Caco-2 (cell line): ENCODE results near the gene PHLPP1. TPM values are rescaled to one million over a fixed set of nuclear protein-coding genes. Genes with fewer than 3 reads are reported as not detected.

Source experiments
- BruUV-seq: library from RNA; stranded (reverse); fragments of 400-500 nt; replicated peaks from 2 replicates; lab custom pipeline; 2021; lab: Mats Ljungman, UMichigan
- CTCF ChIA-PET: fragments of 300-600 bp; sonication (Branson Sonifier 250); formaldehyde crosslinking; loops from one replicate; lab custom pipeline; 2022; ENCODE audit warnings: antibody characterized with exemption; lab: Charles Lee
- POLR2A ChIA-PET: fragments of 300-600 bp; sonication (Branson Sonifier 250); formaldehyde crosslinking; loops from one replicate; lab custom pipeline; 2022; ENCODE audit warnings: antibody characterized with exemption; lab: Charles Lee
- DNase-seq, 2 experiments: peaks; one replicate each; pipeline versions ENCODE4 v3.0.0 to v3.0.0-alpha.2; 2020 to 2022
- H3K27me3 ChIP-seq: replicated peaks from 2 replicates; pipeline ENCODE4 v1.6.0; 2011; ENCODE audit warnings: low read length; ENCODE audit not compliant: control insufficient read depth, insufficient read depth
- H3K36me3 ChIP-seq: 2 replicates; pipeline ENCODE4 v1.5.1; 2011; ENCODE audit warnings: low read length; ENCODE audit not compliant: control insufficient read depth, insufficient read depth
- H3K4me1 ChIP-seq: fragments of 250-450 bp; sonication (Bioruptor Pico); 2 replicates; pipeline ENCODE4 v1.5.1; 2020; ENCODE audit warnings: mild to moderate bottlenecking
- H3K4me3 ChIP-seq: 2 replicates; pipeline ENCODE4 v1.5.1; 2011; ENCODE audit warnings: low read depth, mild to moderate bottlenecking, control low read depth, low read length
- H3K9me3 ChIP-seq: fragments of 250-450 bp; sonication (Bioruptor Pico); 2 replicates; pipeline ENCODE4 v1.5.1; 2020; ENCODE audit warnings: mild to moderate bottlenecking, moderate library complexity
- H3K27ac Mint-ChIP-seq: one replicate; pipeline ENCODE4 v1.8.0; 2022; ENCODE audit warnings: mixed read lengths; ENCODE audit not compliant: unreplicated experiment
- H3K27me3 Mint-ChIP-seq: one replicate; pipeline ENCODE4 v1.8.0; 2022; ENCODE audit warnings: mixed read lengths; ENCODE audit not compliant: insufficient read depth, unreplicated experiment
- H3K36me3 Mint-ChIP-seq: one replicate; pipeline ENCODE4 v1.8.0; 2022; ENCODE audit warnings: mild to moderate bottlenecking, mixed read lengths; ENCODE audit not compliant: insufficient read depth, unreplicated experiment
- H3K4me1 Mint-ChIP-seq: one replicate; pipeline ENCODE4 v1.8.0; 2022; ENCODE audit warnings: low read depth, mixed read lengths; ENCODE audit not compliant: unreplicated experiment
- H3K4me3 Mint-ChIP-seq: one replicate; pipeline ENCODE4 v1.8.0; 2022; ENCODE audit warnings: mild to moderate bottlenecking, moderate library complexity, mixed read lengths; ENCODE audit not compliant: unreplicated experiment
- H3K9me3 Mint-ChIP-seq: one replicate; pipeline ENCODE4 v1.8.0; 2022; ENCODE audit warnings: mixed read lengths; ENCODE audit not compliant: unreplicated experiment
- CTCF ChIP-seq, 2 experiments: fragments of 200-600 bp in 1 of 2; IDR thresholded peaks; 1 replicate in 1 of 2; 2 replicates in 1 of 2; pipeline versions ENCODE4 v1.5.1 to v1.8.0; 2011 to 2022; ENCODE audit warnings: antibody characterized with exemption in 1 of 2, control low read depth in 1 of 2, inconsistent platforms in 1 of 2, low read depth in 1 of 2, low read length in 1 of 2, mild to moderate bottlenecking in 1 of 2, moderate library complexity in 1 of 2; ENCODE audit not compliant: insufficient read depth in 1 of 2, severe bottlenecking in 1 of 2, unreplicated experiment in 1 of 2
- intact Hi-C: fragments of 100-400 bp; cut with micrococcal nuclease; formaldehyde crosslinking; loops from one replicate; pipeline ENCODE4 v1.10.0; 2022; ENCODE audit not compliant: unreplicated experiment
- total RNA-seq: library from RNA; stranded (reverse); gene quantifications from 2 replicates; pipeline ENCODE4 v1.2.3, GENCODE V29; 2022

Gene PHLPP1
- total RNA-seq, 1 experiment from 2014 or later = 20.1 TPM

DNA sequence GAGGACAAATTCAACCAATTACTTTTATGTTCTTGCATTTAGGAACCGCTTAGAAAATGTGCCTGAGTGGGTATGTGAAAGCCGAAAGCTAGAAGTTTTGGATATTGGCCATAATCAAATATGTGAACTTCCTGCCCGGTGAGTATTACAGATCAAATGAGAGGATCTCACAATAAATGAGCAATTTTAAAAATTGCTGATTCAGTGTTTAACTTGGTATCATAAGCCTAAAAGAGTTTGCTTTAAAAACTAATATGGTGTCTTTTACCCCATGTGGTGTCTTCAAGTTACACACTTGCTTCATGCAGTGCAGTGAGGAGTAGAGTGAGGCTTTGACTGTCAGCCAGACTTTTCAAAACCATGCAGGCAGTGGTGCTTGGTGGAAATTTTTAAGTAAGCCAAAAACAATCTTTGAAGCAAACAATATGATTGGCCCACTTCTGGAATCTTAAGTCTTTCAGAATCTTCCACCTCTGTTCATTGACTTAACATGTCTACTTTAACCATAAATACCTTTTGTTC is 199.6 kb downstream of the PHLPP1 start:
- peaks cover 4% of the 10 kb centered on the region for H3K36me3 Mint-ChIP-seq
- H3K27ac Mint-ChIP-seq = no peak overlapping the region
- DNase-seq = no peak
- Histone ChIP-seq H3K4me3 (no peak overlapping the region), H3K9me3 (no peaks in the 10 kb centered on the region), H3K4me1 (no peaks in the 10 kb centered on the region), H3K27me3 (no peaks in the 10 kb centered on the region), H3K36me3 (no peaks in the 10 kb centered on the region)
- H3K27me3 Mint-ChIP-seq = no peaks in the 10 kb centered on the region
- H3K9me3 Mint-ChIP-seq = no peaks in the 10 kb centered on the region
- CTCF ChIA-PET = no interaction called here
- H3K4me3 Mint-ChIP-seq = no peak overlapping the region
- intact Hi-C loops = no loop called here
- TF ChIP-seq CTCF (IDR thresholded peaks at IDR 0.05; ENCODE audit: insufficient read depth in 1 of 2, low read depth in 1 of 2, low read length in 1 of 2, severe bottlenecking in 1 of 2, unreplicated experiment in 1 of 2) = no peak
- no peaks in the 10 kb centered on the region for H3K4me1 Mint-ChIP-seq
- POLR2A ChIA-PET = no interaction called here
- no TSS peak for BruUV-seq

- H3K27me3 Mint-ChIP-seq = no peaks in the 10 kb centered on the region
- TF ChIP-seq CTCF (IDR thresholded peaks at IDR 0.05; ENCODE audit: insufficient read depth in 1 of 2, low read depth in 1 of 2, low read length in 1 of 2, severe bottlenecking in 1 of 2, unreplicated experiment in 1 of 2) = no peak
- CTCF ChIA-PET = interaction anchor here (0.6 kb wide), 1 partner anchor 40 kb away, joined by 4 read pairs; no protein-coding TSS in a partner anchor
These were observed 203.0 kb downstream of the PHLPP1 start for GRCh38 chr18:62918361-62918760.

DNA sequence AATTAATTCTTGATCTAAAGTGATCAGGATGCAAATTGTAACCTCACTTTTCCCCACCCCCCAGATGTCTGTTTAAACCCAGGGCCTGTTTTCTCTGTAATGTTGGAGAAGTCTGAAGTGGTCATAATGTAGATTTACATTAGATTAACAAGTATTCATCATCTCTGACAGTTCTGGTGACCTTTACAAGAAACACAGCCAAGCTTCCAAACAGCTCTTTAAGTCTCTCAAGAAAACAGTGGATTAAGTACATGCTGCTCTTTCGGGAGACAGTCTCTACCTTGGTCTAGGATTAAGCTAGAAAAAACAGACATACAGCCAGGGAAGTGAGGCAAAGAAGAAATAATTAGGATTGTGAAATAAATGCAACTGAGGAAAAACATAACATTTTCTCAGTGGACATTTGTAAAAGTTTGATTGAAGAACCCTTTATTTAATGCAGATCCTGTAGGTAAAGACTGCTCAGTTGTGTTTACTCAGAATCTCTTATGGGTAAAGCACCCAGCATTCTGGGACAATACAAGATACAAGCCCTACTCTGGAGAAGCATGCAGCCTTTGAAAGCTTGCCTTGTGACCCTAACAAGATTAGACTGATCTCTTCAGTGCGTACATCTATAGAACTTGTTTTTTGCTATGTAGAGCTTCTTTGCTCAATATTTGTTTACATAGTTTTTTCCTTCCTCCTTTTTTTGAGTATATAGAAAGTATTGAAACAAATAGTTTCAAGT is 203.9 kb downstream of the PHLPP1 start:
- Mint-ChIP-seq H3K27ac (no peak overlapping the region), H3K4me3 (no peak overlapping the region), H3K4me1 (no peaks in the 10 kb centered on the region), H3K9me3 (no peaks in the 10 kb centered on the region), H3K36me3 (peaks cover 11% of the 10 kb centered on the region), H3K27me3 (no peaks in the 10 kb centered on the region)
- CTCF ChIA-PET = interaction anchor here (0.6 kb wide), 1 partner anchor 39 kb away, joined by 4 read pairs; no protein-coding TSS in a partner anchor
- H3K4me3 ChIP-seq = no peak overlapping the region
- POLR2A ChIA-PET = no interaction called here
- H3K9me3 ChIP-seq = no peaks in the 10 kb centered on the region
- H3K36me3 ChIP-seq = no peaks in the 10 kb centered on the region
- intact Hi-C loops = no loop called here
- TF ChIP-seq CTCF (IDR thresholded peaks at IDR 0.05; ENCODE audit: insufficient read depth in 1 of 2, low read depth in 1 of 2, low read length in 1 of 2, severe bottlenecking in 1 of 2, unreplicated experiment in 1 of 2) = no peak
- no peaks in the 10 kb centered on the region for H3K27me3 ChIP-seq
- H3K4me1 ChIP-seq = no peaks in the 10 kb centered on the region
- DNase-seq = no peak
- BruUV-seq = no TSS peak

More at GRCh38 chr18:62918361-62918760, 203.0 kb downstream of the PHLPP1 start:
- H3K4me3 ChIP-seq = no peak overlapping the region
- no peaks in the 10 kb centered on the region for H3K4me1 ChIP-seq
- Mint-ChIP-seq H3K36me3 (peaks cover 11% of the 10 kb centered on the region), H3K4me1 (no peaks in the 10 kb centered on the region), H3K9me3 (no peaks in the 10 kb centered on the region), H3K27ac (no peak overlapping the region), H3K4me3 (no peak overlapping the region)
- H3K9me3 ChIP-seq = no peaks in the 10 kb centered on the region
- DNase-seq = no peak
- intact Hi-C loops = no loop called here
- no peaks in the 10 kb centered on the region for H3K27me3 ChIP-seq
- H3K36me3 ChIP-seq = no peaks in the 10 kb centered on the region
- POLR2A ChIA-PET = no interaction called here
- BruUV-seq = no TSS peak
